Sigmoid colon (tissue), 4 donors: ENCODE results near the gene CEP112.

Experiments used
- CTCF ChIP-seq, 4 experiments: fragments of 450-650 bp in 3 of 4; fragments of 200-600 bp in 1 of 4; IDR thresholded peaks; one replicate each; pipeline ENCODE4 v1.5.1; 2016 to 2019; ENCODE audit warnings: antibody characterized with exemption in 4 of 4, mild to moderate bottlenecking in 3 of 4, moderate library complexity in 2 of 4
- EP300 ChIP-seq, 4 donors: sonication (generic); formaldehyde crosslinking; IDR thresholded peaks; one replicate each; pipeline ENCODE4 v1.6.1; 2017; ENCODE audit warnings: antibody characterized with exemption in 4 of 4
- POLR2A ChIP-seq, 2 donors: fragments of 450-650 bp; IDR thresholded peaks; one replicate each; pipeline ENCODE4 v1.6.1; 2016; ENCODE audit warnings: antibody characterized with exemption in 2 of 2, mild to moderate bottlenecking in 2 of 2, moderate library complexity in 2 of 2
- POLR2AphosphoS5 ChIP-seq, 4 donors: sonication (generic); formaldehyde crosslinking; IDR thresholded peaks; one replicate each; pipeline ENCODE4 v1.6.1; 2017; ENCODE audit warnings: antibody characterized with exemption in 4 of 4

- TF ChIP-seq CTCF (IDR thresholded peaks at IDR 0.05) = no peak
- TF ChIP-seq POLR2AphosphoS5 (IDR thresholded peaks at IDR 0.05) = no peak
- TF ChIP-seq POLR2A (IDR thresholded peaks at IDR 0.05) = no peak
- TF ChIP-seq EP300 (IDR thresholded peaks at IDR 0.05) = no peak
These were observed 527.2 kb downstream of the CEP112 start for GRCh38 chr17:65664696-65665095.
